Adrenal gland (tissue), 5 donors: ENCODE measurements around the gene DNAH6.

Experiments
- CTCF ChIP-seq, 6 experiments: fragments of 450-650 bp in 4 of 6; fragments of 200-600 bp in 2 of 6; sonication (generic) in 1 of 6; IDR thresholded peaks; 1 replicate in 5 of 6; 2 replicates in 1 of 6; pipeline versions ENCODE4 v1.5.1 to v1.8.0; 2016 to 2021; ENCODE audit warnings: antibody characterized with exemption in 6 of 6, mild to moderate bottlenecking in 2 of 6, moderate library complexity in 1 of 6
- POLR2A ChIP-seq, 2 donors: fragments of 450-650 bp; IDR thresholded peaks; one replicate each; pipeline ENCODE4 v1.6.1; 2017; ENCODE audit warnings: antibody characterized with exemption in 2 of 2, mild to moderate bottlenecking in 2 of 2, moderate library complexity in 1 of 2
- donor health status: DM: no; HTN: no; CAD: no.

- no peak for TF ChIP-seq POLR2A (IDR thresholded peaks at IDR 0.05)
- TF ChIP-seq CTCF (IDR thresholded peaks at IDR 0.05), result no peak
Measured at GRCh38 chr2:84491741-84492140, 24.6 kb upstream of the DNAH6 start.
